Ovary (tissue), 9 donors: ENCODE data around the gene CACNG4. TPM values are rescaled to one million over a fixed set of nuclear protein-coding genes. Genes with fewer than 3 reads are reported as not detected.

Experiments used
- DNase-seq, 5 donors: peaks; one replicate each; pipeline ENCODE4 v3.0.0-alpha.2; 2019 to 2020
- H3K27ac ChIP-seq, 2 donors: fragments of 200-600 bp; one replicate each; pipeline versions ENCODE4 v1.5.1 to v1.8.0; 2019 to 2022
- H3K27me3 ChIP-seq: fragments of 200-600 bp; one replicate; pipeline ENCODE4 v1.8.0; 2022
- H3K36me3 ChIP-seq: fragments of 200-600 bp; sonication (generic); one replicate; pipeline ENCODE4 v1.5.1; 2019
- H3K4me1 ChIP-seq: one replicate; pipeline ENCODE4 v1.8.1; 2013; ENCODE audit warnings: mild to moderate bottlenecking, moderate library complexity; ENCODE audit not compliant: insufficient read depth
- H3K4me3 ChIP-seq: fragments of 200-600 bp; sonication (generic); one replicate; pipeline ENCODE4 v1.5.1; 2017
- H3K9me3 ChIP-seq, 2 donors: fragments of 200-600 bp in 1 of 2; sonication (generic) in 1 of 2; one replicate each; pipeline versions ENCODE4 v1.5.1 to v1.8.1; 2013 to 2019; ENCODE audit warnings: mild to moderate bottlenecking in 1 of 2, moderate library complexity in 1 of 2
- CTCF ChIP-seq, 3 donors: fragments of 450-650 bp in 2 of 3; fragments of 200-600 bp in 1 of 3; IDR thresholded peaks; one replicate each; pipeline versions ENCODE4 v1.5.1 to v1.8.0; 2016 to 2022; ENCODE audit warnings: antibody characterized with exemption in 3 of 3, mild to moderate bottlenecking in 1 of 3
- EP300 ChIP-seq: sonication (generic); formaldehyde crosslinking; IDR thresholded peaks from one replicate; pipeline ENCODE4 v1.6.1; 2017; ENCODE audit warnings: antibody characterized with exemption
- POLR2A ChIP-seq: fragments of 450-650 bp; IDR thresholded peaks from one replicate; pipeline ENCODE4 v1.6.1; 2017; ENCODE audit warnings: antibody characterized with exemption, mild to moderate bottlenecking, moderate library complexity
- WGBS, 3 donors: extraction: QIAGEN DNeasy Blood & Tissue Kit in 1 of 3; methylation state at CpG; one replicate each; pipeline versions ENCODE4 v1.1.5 to v1.1.7; 2013 to 2017; 5-methylcytosine and 5-hydroxymethylcytosine counted together
- intact Hi-C, 4 donors: fragments of 100-400 bp; cut with DNase I; formaldehyde crosslinking; loops; one replicate each; pipeline versions ENCODE4 v1.11.0 to v1.15.1; 2022 to 2023
- polyA plus RNA-seq, 2 donors: library from polyadenylated mRNA; stranded (reverse); fragments of 200-250 nt in 1 of 2; fragments of 350-450 nt in 1 of 2; fragmentation: Illumina TruSeq in 1 of 2; extraction: RNeasy Lipid Tissue Mini Kit (QIAGEN cat#74804) in 1 of 2; gene quantifications; one replicate each; pipeline ENCODE4 v1.2.3, GENCODE V29; 2013 to 2014
- total RNA-seq, 7 donors: library from RNA; depleted of rRNA in 2 of 7; stranded (reverse); fragments of >200 nt in 2 of 7; fragmentation: NEBNext Ultra II Directional in 3 of 7; extraction: Animal tissue kit (Norgen Biotek cat#: 25700) in 3 of 7; gene quantifications; one replicate each; pipeline versions ENCODE4 v1.1.0 to v1.2.4, GENCODE V29; 2016 to 2023
- donor health status: DM: no; HTN: no; CAD: no; lungs with moderate emphysema.
- donor health status: DM: no; HTN: no; CAD: no.
- donor health status: Bipolar disorder and iron deficiency.
- donor health status: DM: yes; HTN: yes; CAD: no.
- donor health status: DM: no; HTN: no; CAD: no.
- donor health status: DM: yes; HTN: yes; CAD: no.

Gene CACNG4
- total and polyA plus RNA-seq, 9 donors, result 0.02 to 4.9 (median 0.22) TPM; not detected in 2

- WGBS, 3 donors, result 91 to 100% (median 91%) methylated on average over 1 of the region's 1 CpG
- intact Hi-C loops, result no loop called here
- TF ChIP-seq EP300 (no peak), CTCF (IDR thresholded peaks at IDR 0.05) (no peak), POLR2A (no peak)
- no peak overlapping the region for H3K4me3 ChIP-seq
- H3K4me1 ChIP-seq, result no peaks in the 10 kb centered on the region
- H3K9me3 ChIP-seq, result no peaks in the 10 kb centered on the region
- no peak overlapping the region for H3K27ac ChIP-seq
- H3K36me3 ChIP-seq, result no peaks in the 10 kb centered on the region
- DNase-seq, result no peak
- no peaks in the 10 kb centered on the region for H3K27me3 ChIP-seq
Observed at GRCh38 chr17:67050066-67050465, 85.6 kb downstream of the CACNG4 start.

- TF ChIP-seq CTCF (IDR thresholded peaks at IDR 0.05) (no peak), POLR2A (no peak), EP300 (no peak)
- Histone ChIP-seq H3K4me1 (no peaks in the 10 kb centered on the region), H3K27me3 (no peaks in the 10 kb centered on the region), H3K36me3 (no peaks in the 10 kb centered on the region), H3K9me3 (no peaks in the 10 kb centered on the region), H3K4me3 (no peak overlapping the region), H3K27ac (no peak overlapping the region)
- intact Hi-C loops, result no loop called here
- WGBS, 3 donors, result 74 to 90% (median 76%) methylated on average over 6 of the region's 6 CpGs
- no peak for DNase-seq
Observed at GRCh38 chr17:67050471-67051154, 86.1 kb downstream of the CACNG4 start.

DNA sequence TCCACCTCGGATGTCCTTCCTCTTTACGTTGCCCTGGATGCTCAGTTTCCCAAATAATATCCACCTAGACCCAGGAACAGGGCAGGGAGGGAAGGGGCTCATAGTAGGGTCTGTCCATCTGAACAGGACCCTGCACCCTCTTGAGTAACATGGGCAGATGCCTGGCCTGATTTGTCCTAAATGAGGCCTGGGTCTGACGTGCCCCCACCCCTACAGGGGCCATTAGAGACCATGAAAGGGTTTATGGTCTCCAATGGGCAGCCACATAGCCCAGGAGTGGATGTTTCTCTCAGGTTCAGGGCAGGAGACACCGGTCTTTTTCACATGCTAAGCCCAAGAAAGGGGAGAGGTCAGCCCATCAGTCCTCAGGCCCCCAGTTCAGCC, 86.6 kb downstream of the CACNG4 start:
- intact Hi-C loops, result no loop called here

DNA sequence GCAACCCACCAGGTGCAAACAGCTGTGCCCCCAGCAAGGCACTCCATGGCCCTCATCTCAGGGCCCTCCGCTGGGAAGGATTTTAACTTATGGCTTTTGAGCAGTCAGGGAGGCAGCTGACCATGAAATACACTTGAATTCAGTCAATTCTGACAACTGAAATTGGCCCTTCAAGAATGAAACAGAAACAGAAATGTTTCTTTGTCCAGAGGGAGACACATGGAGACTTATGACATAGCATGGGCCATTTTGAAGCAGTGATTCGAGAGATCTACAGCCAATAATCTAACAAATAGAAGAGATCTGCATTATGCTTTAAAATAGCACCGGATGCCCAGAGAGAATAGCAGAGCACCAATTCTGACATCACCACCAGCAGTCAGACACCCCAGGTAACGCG, 87.3 kb downstream of the CACNG4 start:
- Histone ChIP-seq H3K27me3 (no peaks in the 10 kb centered on the region), H3K27ac (no peak overlapping the region), H3K4me3 (no peak overlapping the region), H3K36me3 (no peaks in the 10 kb centered on the region), H3K9me3 (no peaks in the 10 kb centered on the region), H3K4me1 (no peaks in the 10 kb centered on the region)
- WGBS, 3 donors, result 92 to 95% (median 92%) methylated on average over 5 of the region's 5 CpGs
- no peak for TF ChIP-seq EP300
- no peak for TF ChIP-seq POLR2A
- TF ChIP-seq CTCF (IDR thresholded peaks at IDR 0.05), result no peak
- DNase-seq, result no peak
- intact Hi-C loops, result no loop called here

More for the DNA sequence above, 86.6 kb downstream of the CACNG4 start:
- H3K4me3 ChIP-seq, result no peak overlapping the region
- no peak overlapping the region for H3K27ac ChIP-seq
- no peak for DNase-seq
- TF ChIP-seq EP300 (no peak), POLR2A (no peak), CTCF (IDR thresholded peaks at IDR 0.05) (no peak)
- H3K36me3 ChIP-seq, result no peaks in the 10 kb centered on the region
- H3K9me3 ChIP-seq, result no peaks in the 10 kb centered on the region
- H3K27me3 ChIP-seq, result no peaks in the 10 kb centered on the region
- WGBS, 3 donors, result 69 to 74% (median 71%) methylated on average over 4 of the region's 4 CpGs
- H3K4me1 ChIP-seq, result no peaks in the 10 kb centered on the region
